Activated CD4-positive, alpha-beta T cell treated with anti-CD3 and anti-CD28 coated beads for 24 hours (primary cell): Measurements from ENCODE around the gene CEP104.
"Not testable (repeated sequence)": the region's sequence is repeated elsewhere in the genome, so short reads cannot be mapped to it uniquely, and the experiment has no call there.

Source experiments
- DNase-seq, 2 donors: peaks; one replicate each; pipeline ENCODE4 v3.0.0-alpha.2; 2020; ENCODE audit warnings: low read depth in 2 of 2

CEP104 gene

GRCh38 chr1:3825356-3825755 is 31.7 kb downstream of the CEP104 start:
- DNase-seq = no peak

DNA sequence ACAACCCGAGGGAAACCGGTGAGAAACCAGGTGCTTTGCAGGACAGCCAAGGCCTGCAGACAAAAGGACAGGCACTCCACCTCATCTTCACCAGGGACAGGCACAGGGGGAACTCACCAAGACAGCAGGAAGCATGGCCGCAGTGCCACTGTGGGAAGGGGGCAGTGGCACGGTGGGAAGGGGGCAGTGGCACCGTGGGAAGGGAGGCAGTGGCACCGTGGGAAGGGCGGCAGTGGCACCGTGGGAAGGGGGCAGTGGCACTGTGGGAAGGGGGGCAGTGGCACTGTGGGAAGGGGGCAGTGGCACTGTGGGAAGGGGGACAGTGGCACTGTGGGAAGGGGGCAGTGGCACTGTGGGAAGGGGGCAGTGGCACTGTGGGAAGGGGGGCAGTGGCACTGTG is 32.4 kb downstream of the CEP104 start:
- no peak for DNase-seq

DNA sequence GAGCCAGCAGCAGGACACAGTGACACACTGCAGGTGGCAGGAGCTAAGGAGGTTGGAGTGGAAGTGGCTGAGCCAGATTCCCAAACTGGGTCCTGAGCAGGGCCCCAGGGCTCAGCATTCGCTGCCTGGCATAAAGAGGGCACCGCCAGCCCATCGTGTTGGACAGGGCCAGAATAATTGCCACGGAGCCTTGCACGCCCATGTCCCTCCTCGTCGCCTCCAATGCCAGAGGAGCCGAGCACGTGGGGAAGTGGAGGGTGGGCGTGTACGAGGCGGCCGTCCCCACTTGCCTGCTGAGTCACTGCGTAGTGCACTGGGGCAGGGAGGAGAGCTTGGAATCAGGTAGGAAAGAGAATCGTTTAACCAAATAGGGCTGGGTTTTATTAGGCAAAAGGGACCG is 34.6 kb downstream of the CEP104 start:
- no peak for DNase-seq

DNA sequence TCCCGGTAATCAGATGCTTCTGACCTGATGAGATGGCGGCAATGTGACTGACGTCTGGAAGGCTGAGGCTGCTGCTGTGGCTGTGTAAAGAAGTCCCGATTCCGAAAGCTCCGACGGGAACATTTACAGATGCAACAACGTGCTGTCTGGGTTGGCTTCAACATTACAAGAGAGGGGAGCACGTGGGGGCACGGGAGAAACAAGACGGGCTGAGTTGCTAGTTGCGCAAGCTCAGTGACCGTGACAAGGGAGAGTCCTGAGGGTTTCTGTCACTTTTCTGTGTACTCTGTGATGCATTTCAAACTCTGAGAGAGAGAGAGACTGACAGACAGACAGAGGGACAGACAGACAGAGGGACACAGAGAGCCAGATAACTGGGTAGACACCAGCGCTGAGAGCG is 35.1 kb downstream of the CEP104 start:
- DNase-seq = no peak

GRCh38 chr1:3821447-3821846 is 35.6 kb downstream of the CEP104 start:
- DNase-seq = no peak

DNA sequence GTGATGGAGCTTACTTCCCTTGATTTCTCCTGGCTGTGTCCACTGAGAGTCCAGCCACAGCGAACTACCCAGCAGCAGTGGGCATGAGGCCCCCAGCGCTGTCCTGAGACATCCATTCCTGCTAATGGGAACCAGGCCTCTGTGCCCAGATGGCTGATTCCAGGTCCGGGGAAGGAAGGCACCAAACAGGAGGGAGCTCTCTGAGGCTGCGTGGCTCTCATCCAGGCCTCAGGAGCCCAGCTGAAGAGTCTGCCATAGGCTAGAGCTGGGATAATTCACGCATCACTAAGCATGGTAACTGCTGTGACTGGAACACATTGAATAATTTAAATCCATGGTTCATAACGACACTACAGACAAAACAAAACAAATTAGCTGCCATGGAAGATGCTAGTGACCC is 36.0 kb downstream of the CEP104 start:
- DNase-seq = no peak

DNA sequence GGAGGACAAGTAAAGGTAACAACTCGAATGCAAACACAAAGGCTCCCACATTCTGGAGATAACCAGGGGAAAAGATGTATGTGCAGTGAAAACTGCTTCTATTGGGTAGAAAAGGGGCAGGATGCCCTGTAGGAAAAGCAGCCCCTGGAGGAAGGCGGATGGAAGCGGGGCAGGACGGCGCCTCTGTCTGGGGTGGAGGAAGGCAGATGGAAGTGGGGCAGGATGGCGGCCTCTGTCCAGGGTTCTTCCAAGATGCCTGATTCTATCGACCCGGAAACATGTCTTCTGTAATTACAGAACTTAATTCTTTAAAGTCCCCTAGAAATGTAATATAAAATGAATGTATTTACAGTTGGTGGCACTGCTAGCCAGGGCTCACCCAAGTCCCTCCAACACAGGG is 36.7 kb downstream of the CEP104 start:
- no peak for DNase-seq

DNA sequence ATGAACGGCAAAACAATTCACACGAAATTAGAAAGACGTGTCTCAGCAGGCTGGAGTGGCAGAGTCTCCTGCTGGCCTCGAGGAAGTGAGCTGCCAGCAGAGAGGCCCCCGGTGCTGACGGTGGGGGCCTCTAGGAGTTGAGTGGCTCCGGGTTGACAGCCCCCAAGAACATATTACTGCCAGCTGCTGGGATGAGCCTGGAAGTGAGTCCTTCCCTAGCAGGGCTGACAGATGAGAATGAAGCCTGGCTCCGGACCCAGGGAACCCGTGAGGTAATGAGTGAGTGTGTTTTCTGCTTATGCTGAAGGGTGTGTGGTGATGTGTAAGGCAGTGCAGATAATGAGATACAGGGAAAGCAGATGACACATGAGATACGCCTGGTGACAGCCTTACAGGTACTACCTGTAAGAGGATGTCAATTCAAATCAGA is 37.2 kb downstream of the CEP104 start:
- DNase-seq = no peak

GRCh38 chr1:3817821-3818597 is 39.0 kb downstream of the CEP104 start:
- no peak for DNase-seq

DNA sequence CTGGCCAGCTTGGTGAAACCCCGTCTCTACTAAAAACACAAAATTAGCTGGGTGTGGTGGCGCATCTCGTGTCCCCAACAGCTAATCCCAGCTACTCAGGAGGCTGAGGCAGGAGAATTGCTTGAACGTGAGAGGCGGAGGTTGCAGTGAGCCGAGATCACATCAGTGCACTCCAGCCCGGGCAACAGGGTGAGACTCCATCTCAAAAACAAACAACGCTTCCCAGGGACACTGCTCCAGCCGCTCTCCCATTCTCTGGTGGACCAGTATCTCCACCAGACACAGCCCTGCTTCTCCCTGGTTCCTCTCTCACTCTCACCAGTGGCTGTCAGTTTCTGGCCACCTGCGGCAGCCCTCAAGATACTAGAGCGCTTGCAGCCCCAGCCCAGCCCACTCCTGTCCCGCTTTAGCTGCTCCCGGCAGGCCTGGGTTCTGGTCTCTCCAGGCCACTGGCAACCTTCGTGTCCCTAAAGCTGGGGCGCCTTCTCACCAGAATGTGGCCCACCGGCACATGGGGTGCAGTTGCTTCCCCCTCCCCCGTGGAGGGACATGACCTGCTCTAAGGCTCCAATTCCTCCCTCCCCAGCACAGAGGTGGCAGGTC is 39.8 kb downstream of the CEP104 start:
- no peak for DNase-seq

- no peak for DNase-seq
Observed at GRCh38 chr1:3816331-3817137, 40.5 kb downstream of the CEP104 start.

GRCh38 chr1:3814771-3815561 is 42.0 kb downstream of the CEP104 start:
- no peak for DNase-seq

DNA sequence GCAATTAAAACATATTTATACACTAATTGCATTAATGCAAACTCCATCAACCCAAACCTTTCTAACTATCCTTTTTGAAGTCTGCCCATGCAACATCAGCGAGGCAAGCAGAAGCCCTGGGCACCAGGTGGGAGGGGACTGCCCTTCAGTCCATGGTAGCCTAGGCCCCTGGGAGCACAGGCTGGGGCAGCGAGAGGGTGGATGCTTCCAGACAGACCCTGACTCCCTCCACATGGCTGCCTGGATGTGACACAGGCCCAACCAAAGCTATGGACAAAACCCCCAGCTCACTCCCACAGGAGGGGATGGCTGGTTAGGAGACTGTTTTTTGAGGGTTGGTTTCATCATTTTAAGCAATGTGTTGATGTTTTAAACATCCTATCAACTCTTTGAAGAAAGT is 42.9 kb downstream of the CEP104 start:
- no peak for DNase-seq

- DNase-seq = no peak
Observed at GRCh38 chr1:3811595-3811911, 45.5 kb downstream of the CEP104 start.

DNA sequence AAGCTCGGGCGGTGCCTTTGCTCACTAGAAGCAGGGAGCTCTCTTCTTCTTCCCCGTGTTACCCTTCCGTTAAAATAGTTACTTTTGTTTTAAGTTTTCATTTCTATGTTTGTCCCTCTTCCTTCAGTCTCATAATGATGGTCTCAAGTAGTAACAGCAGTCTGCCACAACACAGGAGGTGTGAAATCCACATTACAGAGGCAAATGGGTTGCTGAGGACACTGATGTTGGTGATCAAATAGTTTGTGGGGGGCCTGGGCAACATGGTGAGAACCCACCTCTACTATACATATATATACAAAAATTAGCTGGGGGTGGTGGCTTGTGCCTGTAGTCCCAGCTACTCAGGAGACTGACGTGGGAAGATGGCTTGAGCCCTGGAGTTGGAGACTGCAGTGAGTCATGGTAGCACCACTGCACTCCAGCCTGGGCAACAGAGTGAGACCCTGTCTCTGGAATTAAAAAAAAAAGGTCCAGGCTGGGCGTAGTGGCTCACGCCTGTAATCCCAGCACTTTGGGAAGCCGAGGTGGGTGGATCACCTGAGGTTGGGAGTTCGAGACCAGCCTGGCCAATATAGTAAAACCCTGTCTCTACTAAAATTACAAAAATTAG is 46.8 kb downstream of the CEP104 start:
- not testable (repeated sequence) for DNase-seq

DNA sequence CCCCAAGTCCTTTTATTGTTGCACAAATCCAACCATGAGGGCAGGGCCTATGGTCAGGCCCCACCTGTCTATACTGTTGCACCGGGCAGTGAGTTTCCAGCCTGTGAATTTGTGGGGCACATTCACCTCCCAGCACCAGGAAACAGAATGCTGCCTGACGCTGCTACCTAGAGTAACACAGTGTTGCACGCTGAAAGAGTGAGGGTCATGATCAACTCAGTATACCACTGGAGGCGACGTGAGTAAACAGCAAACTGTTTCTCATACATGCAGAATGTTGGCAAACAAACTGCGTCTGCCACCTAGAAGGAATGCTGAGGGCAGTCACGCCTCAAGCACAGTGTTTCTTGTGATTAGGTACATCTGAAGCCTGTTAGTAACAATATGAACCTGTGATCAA is 47.3 kb downstream of the CEP104 start:
- no peak for DNase-seq

DNA sequence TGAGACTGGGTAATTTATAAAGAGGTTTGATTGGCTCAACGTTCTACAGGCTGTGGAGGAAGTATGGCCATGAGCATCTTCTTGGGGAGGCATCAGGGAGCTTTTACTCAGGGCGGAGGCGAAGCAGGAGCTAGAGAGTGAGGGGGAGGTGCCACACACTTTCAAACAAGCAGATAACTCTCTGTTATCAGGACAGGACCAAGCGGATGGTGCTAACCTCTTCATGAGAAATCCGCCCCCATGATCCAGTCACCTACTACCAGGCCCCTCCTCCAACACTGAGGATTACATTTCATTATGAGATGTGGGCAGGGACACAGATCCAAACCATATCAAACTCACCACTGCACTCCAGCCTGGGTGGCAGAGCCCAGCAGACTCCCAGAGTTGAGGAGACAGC is 49.2 kb downstream of the CEP104 start:
- DNase-seq = no peak

DNA sequence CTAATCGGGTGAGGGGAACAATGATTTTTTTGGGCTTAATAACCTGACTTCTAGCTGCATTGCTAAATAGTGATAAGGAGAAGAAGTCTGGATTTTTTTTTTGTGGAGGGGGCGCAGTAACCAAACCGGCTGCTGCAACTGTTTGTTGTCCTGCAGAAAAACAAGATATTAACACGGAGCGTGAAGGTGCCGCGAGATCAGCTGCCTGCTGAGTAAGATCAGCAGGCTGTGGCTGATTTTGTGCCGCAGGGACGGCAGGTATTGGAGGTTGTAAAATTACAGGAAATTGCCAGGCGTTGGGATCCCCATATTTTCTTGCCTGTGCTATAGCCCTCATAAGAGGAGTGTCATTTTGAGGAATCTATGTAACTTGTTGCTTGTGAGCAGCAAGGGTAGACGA is 52.0 kb downstream of the CEP104 start:
- DNase-seq = no peak

DNA sequence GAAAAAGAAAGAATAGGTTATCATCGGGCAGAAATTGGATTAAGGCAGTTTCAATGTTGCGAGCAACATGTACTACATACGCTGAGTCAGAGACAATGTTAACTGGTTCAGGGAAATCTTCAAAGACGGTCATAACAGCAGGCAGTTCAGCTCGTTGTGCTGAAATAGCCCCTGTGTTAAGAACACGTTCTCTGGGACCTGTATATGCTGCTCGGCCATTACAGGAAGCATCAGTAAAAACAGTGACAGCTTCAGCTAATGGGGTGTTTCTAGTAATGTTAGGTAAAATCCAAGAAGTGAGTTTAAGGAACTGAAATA is 52.4 kb downstream of the CEP104 start:
- DNase-seq = not testable (repeated sequence)

GRCh38 chr1:3803905-3804626 is 52.9 kb downstream of the CEP104 start:
- DNase-seq = no peak

DNA sequence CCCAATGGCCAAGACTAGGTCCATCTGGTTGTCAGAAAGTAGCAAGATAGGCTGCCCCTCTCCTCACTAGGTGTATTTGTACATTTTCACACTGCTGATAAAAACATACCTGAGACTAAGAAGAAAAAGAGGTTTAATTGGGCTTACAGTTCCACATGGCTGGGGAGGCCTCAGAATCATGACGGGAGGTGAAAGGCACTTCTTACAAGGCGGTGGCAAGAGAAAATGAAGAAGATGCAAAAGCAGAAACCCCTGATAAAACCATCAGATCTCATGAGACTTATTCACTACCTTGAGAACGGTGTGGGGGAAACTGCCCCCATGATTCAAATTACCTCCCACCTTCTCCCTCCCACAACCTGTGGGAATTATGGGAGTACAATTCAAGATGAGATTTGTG is 56.2 kb downstream of the CEP104 start:
- not testable (repeated sequence) for DNase-seq
